HUES48 (cell line): Measurements from ENCODE around the gene MPND.
"Not testable (repeated sequence)": the region's sequence is repeated elsewhere in the genome, so short reads cannot be mapped to it uniquely, and the experiment has no call there.

Source experiments
- H3K27ac ChIP-seq: one replicate; pipeline ENCODE4 v1.7.0; 2013; ENCODE audit warnings: low read depth, low read length, inconsistent platforms
- H3K27me3 ChIP-seq: 2 replicates; pipeline ENCODE4 v1.6.1; 2013; ENCODE audit warnings: mild to moderate bottlenecking, low read length; ENCODE audit not compliant: control insufficient read depth, insufficient read depth
- H3K36me3 ChIP-seq: 2 replicates; pipeline ENCODE4 v1.6.1; 2013; ENCODE audit warnings: low read length; ENCODE audit not compliant: control insufficient read depth, insufficient read depth
- H3K4me1 ChIP-seq: 2 replicates; pipeline ENCODE4 v1.6.1; 2013; ENCODE audit warnings: mild to moderate bottlenecking, low read length; ENCODE audit not compliant: control insufficient read depth, insufficient read depth
- H3K4me3 ChIP-seq: 2 replicates; pipeline ENCODE4 v1.5.1; 2013; ENCODE audit warnings: mild to moderate bottlenecking, low read depth, low read length
- H3K9ac ChIP-seq: 2 replicates; pipeline ENCODE4 v1.6.1; 2013; ENCODE audit warnings: mild to moderate bottlenecking, low read depth, low read length, moderate library complexity
- H3K9me3 ChIP-seq: 2 replicates; pipeline ENCODE4 v1.6.1; 2013; ENCODE audit warnings: low read length; ENCODE audit not compliant: control insufficient read depth, insufficient read depth

The MPND gene

DNA sequence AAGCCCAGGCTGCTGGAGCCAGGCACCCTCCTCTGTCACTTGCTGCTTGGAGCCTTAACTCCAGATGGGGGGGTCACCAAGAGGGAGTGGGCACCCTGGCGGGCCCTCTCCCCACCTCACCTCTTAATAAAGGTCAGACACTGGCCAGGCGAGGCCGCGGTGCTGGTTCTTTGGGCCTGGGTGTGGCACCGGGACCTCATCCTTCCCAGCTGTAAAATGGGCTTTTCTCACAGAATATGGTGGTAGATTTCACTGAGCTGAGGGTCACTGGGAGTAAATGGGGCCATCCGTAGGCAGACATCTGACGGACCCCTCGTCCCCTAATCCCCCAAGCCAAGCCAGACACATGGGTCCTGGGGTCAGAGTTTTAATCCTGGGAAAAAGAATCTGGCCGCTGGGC, 19.7 kb upstream of the MPND start:
- Histone ChIP-seq H3K4me1 (no peaks in the 10 kb centered on the region), H3K36me3 (peaks cover 7% of the 10 kb centered on the region), H3K27me3 (no peaks in the 10 kb centered on the region), H3K9me3 (0 out of 2 replicates have a peak, but pooled peaks cover 3% of the 10 kb centered on the region), H3K9ac (no peak overlapping the region), H3K4me3 (no peak overlapping the region), H3K27ac (no peak overlapping the region)

DNA sequence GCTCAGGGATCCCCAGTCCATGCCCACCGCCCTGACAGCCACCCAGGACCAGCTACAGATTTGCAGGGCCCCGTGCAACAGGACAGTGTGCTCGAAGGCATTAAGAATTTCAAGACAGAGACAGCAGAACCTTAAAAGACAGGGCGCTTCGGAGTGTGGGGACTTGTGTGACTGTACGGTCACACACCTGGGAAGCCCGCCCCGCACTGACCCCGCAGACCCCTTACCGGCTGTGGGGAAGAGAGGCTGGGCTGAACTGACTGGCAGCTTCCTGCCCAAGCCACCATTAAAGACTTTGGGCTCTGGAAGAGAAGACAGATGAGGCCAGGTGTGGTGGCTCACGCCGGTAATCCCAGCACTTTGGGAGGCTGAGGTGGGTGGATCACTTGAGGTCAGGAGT, 19.1 kb upstream of the MPND start:
- H3K36me3 ChIP-seq, result peaks cover 2% of the 10 kb centered on the region; the same call in 1 of the 2 replicates

DNA sequence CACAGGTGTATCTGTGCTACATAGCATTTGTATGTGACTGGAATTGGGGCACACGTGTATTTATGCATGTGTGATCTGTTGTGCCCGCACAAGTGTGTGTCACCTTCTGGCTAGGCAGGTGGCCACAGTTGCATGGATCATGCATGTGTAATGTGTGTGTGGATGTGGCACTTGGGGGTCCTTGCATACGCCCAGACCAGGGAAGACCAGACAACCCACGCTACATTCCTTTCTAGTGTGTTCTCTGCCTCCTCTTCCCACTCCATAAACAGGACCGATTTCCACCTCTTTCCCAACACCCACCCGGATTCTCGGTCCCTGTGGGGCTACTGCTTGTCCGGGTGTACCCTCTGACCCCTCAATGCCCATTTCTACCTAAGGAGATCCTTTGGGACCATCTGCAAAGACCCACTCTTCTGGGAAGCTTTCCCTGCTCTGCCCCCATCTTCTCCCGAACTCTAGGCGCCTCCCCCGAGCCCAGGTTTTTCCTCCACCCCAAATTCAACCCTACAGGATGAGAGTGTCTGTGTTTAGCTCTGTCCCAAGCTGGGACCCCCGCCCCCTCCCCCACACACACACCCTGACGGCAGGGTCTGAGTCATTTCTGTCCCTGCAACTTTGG, 17.0 kb upstream of the MPND start:
- Histone ChIP-seq H3K4me3 (peak overlapping the region; percentile 62), H3K9ac (no peak overlapping the region), H3K27ac (no peak overlapping the region), H3K27me3 (no peaks in the 10 kb centered on the region), H3K4me1 (no peaks in the 10 kb centered on the region), H3K9me3 (no peaks in the 10 kb centered on the region), H3K36me3 (no peaks in the 10 kb centered on the region; the same call in 1 of the 2 replicates)

More for the DNA sequence above, 19.1 kb upstream of the MPND start:
- Histone ChIP-seq H3K4me1 (no peaks in the 10 kb centered on the region), H3K9me3 (0 out of 2 replicates have a peak, but pooled peaks cover 2% of the 10 kb centered on the region), H3K9ac (no peak overlapping the region), H3K4me3 (no peak overlapping the region), H3K27ac (no peak overlapping the region), H3K27me3 (no peaks in the 10 kb centered on the region)

DNA sequence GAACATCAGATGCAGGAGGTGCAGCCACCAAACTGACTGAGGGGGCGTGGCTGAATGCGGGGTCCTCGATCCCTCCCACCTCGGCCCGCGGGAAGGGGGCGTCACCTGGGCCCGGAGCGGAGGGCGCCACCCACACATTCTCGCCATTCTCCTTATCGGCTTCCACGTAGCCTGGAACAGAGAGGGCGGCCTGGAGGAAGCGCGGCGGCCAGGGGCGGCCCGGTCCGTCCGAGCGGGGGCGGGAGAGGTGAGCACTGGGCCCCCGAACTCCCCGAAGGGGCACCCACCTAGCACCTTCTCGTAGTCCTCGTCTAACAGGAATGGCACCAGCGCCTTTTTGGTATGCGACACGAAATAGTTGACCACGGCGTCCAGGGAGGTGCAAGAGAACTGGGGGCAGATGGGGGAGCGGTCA, 16.5 kb upstream of the MPND start:
- Histone ChIP-seq H3K27ac (peak overlapping the region; percentile 54), H3K9ac (peak overlapping the region; percentile 50; the same call in 1 of the 2 replicates), H3K9me3 (no peaks in the 10 kb centered on the region), H3K4me3 (peak overlapping the region; percentile 62), H3K27me3 (no peaks in the 10 kb centered on the region), H3K36me3 (no peaks in the 10 kb centered on the region; the same call in 1 of the 2 replicates), H3K4me1 (no peaks in the 10 kb centered on the region)

DNA sequence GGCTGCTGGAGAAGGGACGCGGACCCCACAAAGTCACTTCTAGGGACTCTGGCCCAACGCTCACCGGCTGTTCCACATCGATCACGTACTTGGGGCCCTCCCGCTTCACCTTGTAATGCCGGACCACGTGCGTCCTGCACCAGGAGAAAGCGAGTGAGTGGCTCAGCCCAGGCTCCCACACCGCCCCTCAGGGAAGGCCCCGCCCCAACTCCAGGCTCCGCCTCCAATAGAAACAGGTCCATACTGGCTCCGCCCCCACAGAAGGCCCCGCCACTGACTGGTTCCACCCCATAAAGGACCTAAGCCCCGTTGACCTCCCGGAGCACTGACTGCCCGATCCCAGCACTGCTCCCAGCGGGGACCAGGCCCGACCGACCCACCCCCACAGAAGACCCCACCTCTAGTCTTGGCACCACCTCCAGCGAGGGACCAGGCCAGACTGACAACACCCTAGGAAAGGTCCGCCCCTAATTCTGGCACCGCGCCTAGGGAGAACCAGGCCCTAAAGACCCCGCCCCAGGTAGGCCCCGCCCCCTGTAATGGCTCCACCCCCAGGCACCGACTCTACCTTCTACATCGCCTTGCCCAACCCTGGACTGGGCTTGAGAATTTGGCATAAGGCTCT, 16.0 kb upstream of the MPND start:
- peak overlapping the region; percentile 75 for H3K27ac ChIP-seq
- no peaks in the 10 kb centered on the region for H3K4me1 ChIP-seq
- no peaks in the 10 kb centered on the region for H3K9me3 ChIP-seq
- peak overlapping the region; percentile 50; the same call in 1 of the 2 replicates for H3K9ac ChIP-seq
- no peaks in the 10 kb centered on the region; the same call in 1 of the 2 replicates for H3K36me3 ChIP-seq
- peak overlapping the region; percentile 62 for H3K4me3 ChIP-seq
- no peaks in the 10 kb centered on the region for H3K27me3 ChIP-seq

DNA sequence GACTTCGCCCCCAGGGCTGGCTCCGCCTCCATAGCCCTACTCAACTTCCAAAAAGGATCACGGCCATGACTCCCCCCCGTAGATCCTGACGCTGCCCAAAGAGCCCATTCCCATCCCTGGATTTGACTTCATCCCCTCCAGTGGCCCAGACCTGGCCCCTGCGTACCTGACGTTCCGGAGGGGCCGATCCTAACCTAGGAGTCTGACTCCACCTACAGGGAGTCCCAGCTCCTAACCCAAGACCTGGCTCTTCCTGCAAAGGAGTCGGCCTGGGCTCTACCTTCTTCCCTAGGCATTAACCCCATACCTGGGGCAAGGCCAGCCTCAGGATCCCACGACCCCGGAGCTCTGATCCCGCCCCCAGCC, 15.5 kb upstream of the MPND start:
- Histone ChIP-seq H3K4me3 (peak overlapping the region; percentile 62), H3K4me1 (no peaks in the 10 kb centered on the region), H3K9me3 (no peaks in the 10 kb centered on the region), H3K36me3 (no peaks in the 10 kb centered on the region; the same call in 1 of the 2 replicates), H3K27me3 (no peaks in the 10 kb centered on the region), H3K9ac (no peak overlapping the region), H3K27ac (peak overlapping the region; percentile 75)

DNA sequence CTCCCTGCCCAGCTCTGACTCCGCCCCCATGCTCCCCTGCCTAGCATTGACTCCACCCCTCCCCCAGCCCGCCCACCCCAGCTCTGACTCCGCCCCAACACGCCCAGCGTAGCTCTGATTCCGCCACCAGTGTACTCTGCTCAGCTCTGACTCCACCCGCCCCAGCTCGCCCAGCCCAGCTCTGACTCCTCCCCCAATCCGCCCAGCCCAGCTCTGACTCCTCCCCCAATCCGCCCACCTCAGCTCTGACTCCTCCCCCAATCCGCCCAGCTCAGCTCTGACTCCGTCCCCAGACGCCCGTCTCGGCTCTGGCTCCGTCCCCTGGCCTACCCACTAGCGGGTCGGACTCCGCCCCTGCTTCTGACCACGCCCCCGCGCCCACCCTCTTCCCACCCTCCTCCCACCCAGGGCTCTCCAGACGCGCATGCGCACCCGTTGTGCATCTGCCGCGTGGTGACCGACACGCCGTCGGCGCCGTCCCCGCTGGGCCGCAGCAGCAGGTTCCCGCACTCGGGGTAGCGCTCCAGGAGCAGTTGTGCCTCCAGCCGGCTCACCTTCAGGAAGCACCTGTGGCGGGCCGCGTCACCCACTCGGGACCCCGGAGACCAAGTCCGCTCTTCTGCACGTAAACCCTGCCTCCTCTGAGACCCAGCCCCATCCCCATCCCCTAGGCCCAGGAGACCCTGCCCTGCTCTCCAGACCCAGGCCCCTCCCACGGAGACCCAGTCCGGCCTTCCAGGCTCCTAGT, 14.9 kb upstream of the MPND start:
- H3K36me3 ChIP-seq, result no peaks in the 10 kb centered on the region
- H3K4me3 ChIP-seq, result peak overlapping the region; percentile 89
- H3K4me1 ChIP-seq, result no peaks in the 10 kb centered on the region
- peak overlapping the region; percentile 72 for H3K9ac ChIP-seq
- H3K27me3 ChIP-seq, result no peaks in the 10 kb centered on the region
- H3K27ac ChIP-seq, result peak overlapping the region; percentile 75
- H3K9me3 ChIP-seq, result no peaks in the 10 kb centered on the region

DNA sequence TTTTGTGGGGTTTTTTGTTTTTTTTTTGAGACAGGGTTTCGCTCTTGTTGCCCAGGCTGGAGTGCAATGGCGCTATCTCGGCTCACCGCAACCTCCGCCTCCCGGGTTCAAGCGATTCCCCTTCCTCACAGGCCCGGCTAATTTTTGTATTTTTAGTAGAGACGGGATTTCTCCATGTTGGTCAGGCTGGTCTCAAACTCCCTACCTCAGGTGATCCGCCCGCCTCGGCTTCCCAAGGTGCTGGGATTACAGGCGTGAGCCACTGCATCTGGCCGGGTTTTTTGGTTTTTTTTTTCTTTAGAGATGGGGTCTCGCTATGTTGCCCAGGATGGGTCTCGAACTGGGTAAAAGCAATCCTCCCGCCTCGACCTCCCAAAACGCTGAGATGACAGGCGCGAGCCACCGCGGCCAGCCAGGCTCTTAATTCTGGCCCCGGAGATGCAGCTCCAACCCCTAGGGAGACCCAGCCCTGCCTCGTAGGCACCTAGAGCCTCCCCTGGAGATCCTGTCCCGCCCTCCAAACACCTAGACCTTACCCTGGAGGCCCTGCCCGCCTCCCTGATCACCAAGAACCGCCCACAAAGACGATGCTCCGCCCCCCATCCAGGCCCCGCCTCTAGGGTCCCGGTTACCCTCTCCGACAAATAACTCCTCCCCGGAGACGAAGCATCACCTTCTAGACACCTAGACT, 14.2 kb upstream of the MPND start:
- H3K9me3 ChIP-seq, H3K27me3 ChIP-seq, H3K27ac ChIP-seq, H3K36me3 ChIP-seq, H3K4me1 ChIP-seq: not testable (repeated sequence)
- Histone ChIP-seq H3K9ac (peak overlapping the region; percentile 72), H3K4me3 (peak overlapping the region; percentile 89)

DNA sequence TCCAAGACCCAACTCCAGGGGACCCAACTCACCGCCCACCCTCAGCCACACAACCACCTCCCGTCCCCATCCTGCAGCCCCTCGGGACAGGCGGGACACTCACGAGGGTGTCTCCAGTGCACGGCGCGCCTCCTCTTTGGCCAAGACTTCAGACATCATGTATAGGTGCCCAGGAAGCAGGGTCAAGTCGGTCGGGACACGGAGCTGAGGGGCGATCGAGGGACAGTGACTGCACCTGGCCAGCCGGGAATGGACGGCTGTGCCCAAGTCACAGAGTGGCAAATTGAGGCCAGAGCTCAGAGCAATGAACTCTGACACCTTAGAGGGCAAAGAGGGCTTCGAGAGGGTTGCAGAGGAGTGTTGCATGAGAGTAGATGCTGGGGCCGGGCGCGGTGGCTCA, 13.5 kb upstream of the MPND start:
- no peak overlapping the region for H3K9ac ChIP-seq
- no peaks in the 10 kb centered on the region for H3K9me3 ChIP-seq
- H3K36me3 ChIP-seq, result no peaks in the 10 kb centered on the region
- H3K4me1 ChIP-seq, result no peaks in the 10 kb centered on the region
- H3K27ac ChIP-seq, result no peak overlapping the region
- no peaks in the 10 kb centered on the region for H3K27me3 ChIP-seq
- H3K4me3 ChIP-seq, result no peak overlapping the region

DNA sequence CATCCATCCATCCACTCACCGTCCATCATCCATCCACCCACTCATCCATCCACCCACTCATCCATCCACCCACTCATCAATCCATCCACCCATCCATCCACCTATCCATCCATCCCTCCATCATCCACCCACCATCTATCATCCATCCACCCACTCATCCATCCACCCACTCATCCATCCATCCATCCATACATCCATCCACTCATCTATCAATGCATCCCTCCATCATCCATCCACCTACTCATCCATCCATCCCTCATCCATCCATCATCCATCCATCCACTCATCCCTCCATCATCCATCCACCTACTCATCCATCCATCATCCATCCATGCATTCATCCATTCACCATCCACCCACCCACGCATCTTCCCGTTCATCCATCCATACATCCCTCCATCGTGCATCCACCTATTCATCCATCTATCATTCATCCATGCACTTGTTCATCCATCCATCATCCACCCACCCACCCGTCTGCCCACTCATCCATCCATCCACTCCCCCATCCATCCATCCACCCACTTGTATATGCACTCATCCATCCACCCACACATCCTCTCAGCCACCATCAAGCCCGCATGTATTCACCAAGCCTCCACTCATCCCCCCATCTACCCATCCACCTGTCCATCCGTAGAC, 8.3 kb upstream of the MPND start:
- Histone ChIP-seq H3K27ac (no peak overlapping the region), H3K4me3 (no peak overlapping the region), H3K36me3 (no peaks in the 10 kb centered on the region), H3K27me3 (no peaks in the 10 kb centered on the region), H3K9ac (no peak overlapping the region), H3K9me3 (no peaks in the 10 kb centered on the region), H3K4me1 (peaks cover 5% of the 10 kb centered on the region; the same call in 1 of the 2 replicates)
